ENCODE results near the gene TMEM131. TPM values are rescaled to one million over a fixed set of nuclear protein-coding genes. Genes with fewer than 3 reads are reported as not detected.

Gene TMEM131
- total RNA-seq, 2 experiments from 2014 or later: 17.4 to 32.3 TPM

- TF ChIP-seq EZH2phosphoT487 (IDR thresholded peaks at IDR 0.05; ENCODE audit: borderline replicate concordance, low read depth, low read length) (no peak), CTCF (conservative IDR thresholded peaks at IDR 0.05; ENCODE audit: low read length) (no peak)
These were observed 206.6 kb downstream of the TMEM131 start for GRCh38 chr2:97788986-97789644.

GRCh38 chr2:97785818-97786217, 209.9 kb downstream of the TMEM131 start:
- no peak for DNase-seq (ENCODE audit: low spot score)
- BruUV-seq (replicated peaks): no TSS peak
- H3K4me2 ChIP-seq (ENCODE audit: low read length): no peak overlapping the region
- H3K9me2 ChIP-seq (ENCODE audit: insufficient read depth, low read length): no peaks in the 10 kb centered on the region; the same call in 1 of the 2 replicates
- intact Hi-C loops (cut with micrococcal nuclease; ENCODE audit: unreplicated experiment): no loop called here
- no peaks in the 10 kb centered on the region for H3K36me3 ChIP-seq (ENCODE audit: insufficient read depth, low read length)
- no peaks in the 10 kb centered on the region for H4K20me1 ChIP-seq (ENCODE audit: insufficient read depth, low read length)
- H3K79me2 ChIP-seq (ENCODE audit: insufficient read depth, low read depth, low read length): no peaks in the 10 kb centered on the region
- no peaks in the 10 kb centered on the region for H3K9me3 ChIP-seq (ENCODE audit: low read length)
- no peak overlapping the region for H3K4me3 ChIP-seq (ENCODE audit: low read depth, low read length, poor library complexity, severe bottlenecking)
- H2AFZ ChIP-seq (ENCODE audit: low read length): no peak overlapping the region
- H3K4me1 ChIP-seq (ENCODE audit: insufficient read depth, low read length, poor library complexity, severe bottlenecking): no peaks in the 10 kb centered on the region
- H3K27ac ChIP-seq (ENCODE audit: low read depth, low read length, poor library complexity, severe bottlenecking): no peak overlapping the region
- TF ChIP-seq EZH2phosphoT487 (IDR thresholded peaks at IDR 0.05; ENCODE audit: borderline replicate concordance, low read depth, low read length) (no peak), CTCF (conservative IDR thresholded peaks at IDR 0.05; ENCODE audit: low read length) (no peak)
- POLR2A ChIA-PET: no interaction called here
- CTCF ChIA-PET (ENCODE audit: unreplicated experiment): no interaction called here

More at GRCh38 chr2:97788986-97789644, 206.6 kb downstream of the TMEM131 start:
- Histone ChIP-seq H3K4me3 (ENCODE audit: low read depth, low read length, poor library complexity, severe bottlenecking) (no peak overlapping the region), H3K36me3 (ENCODE audit: insufficient read depth, low read length) (peaks cover 8% of the 10 kb centered on the region; the same call in 1 of the 2 replicates), H3K4me1 (ENCODE audit: insufficient read depth, low read length, poor library complexity, severe bottlenecking) (no peaks in the 10 kb centered on the region), H3K9me2 (ENCODE audit: insufficient read depth, low read length) (no peaks in the 10 kb centered on the region), H3K27ac (ENCODE audit: low read depth, low read length, poor library complexity, severe bottlenecking) (no peak overlapping the region), H4K20me1 (ENCODE audit: insufficient read depth, low read length) (no peaks in the 10 kb centered on the region), H3K9me3 (ENCODE audit: low read length) (no peaks in the 10 kb centered on the region), H2AFZ (ENCODE audit: low read length) (no peak overlapping the region), H3K79me2 (ENCODE audit: insufficient read depth, low read depth, low read length) (no peaks in the 10 kb centered on the region), H3K4me2 (ENCODE audit: low read length) (no peak overlapping the region)
- DNase-seq (ENCODE audit: low spot score): no peak
- no TSS peak for BruUV-seq (replicated peaks)
- intact Hi-C loops (cut with micrococcal nuclease; ENCODE audit: unreplicated experiment): no loop called here
- ChIA-PET POLR2A (no interaction called here), CTCF (ENCODE audit: unreplicated experiment) (no interaction called here)

GRCh38 chr2:97784953-97785352, 210.8 kb downstream of the TMEM131 start:
- DNase-seq (ENCODE audit: low spot score): no peak
- intact Hi-C loops (cut with micrococcal nuclease; ENCODE audit: unreplicated experiment): no loop called here
- no peaks in the 10 kb centered on the region for H3K9me3 ChIP-seq (ENCODE audit: low read length)
- H3K4me1 ChIP-seq (ENCODE audit: insufficient read depth, low read length, poor library complexity, severe bottlenecking): no peaks in the 10 kb centered on the region
- H3K4me2 ChIP-seq (ENCODE audit: low read length): no peak overlapping the region
- POLR2A ChIA-PET: interaction anchor here (0.6 kb wide), 1 partner anchor 282 kb away, joined by 3 read pairs; no protein-coding TSS in a partner anchor
- CTCF ChIA-PET (ENCODE audit: unreplicated experiment): no interaction called here
- no peak overlapping the region for H3K27ac ChIP-seq (ENCODE audit: low read depth, low read length, poor library complexity, severe bottlenecking)
- no TSS peak for BruUV-seq (replicated peaks)
- no peak overlapping the region for H2AFZ ChIP-seq (ENCODE audit: low read length)
- no peaks in the 10 kb centered on the region for H4K20me1 ChIP-seq (ENCODE audit: insufficient read depth, low read length)
- no peaks in the 10 kb centered on the region; the same call in 1 of the 2 replicates for H3K9me2 ChIP-seq (ENCODE audit: insufficient read depth, low read length)
- no peaks in the 10 kb centered on the region for H3K79me2 ChIP-seq (ENCODE audit: insufficient read depth, low read depth, low read length)
- TF ChIP-seq EZH2phosphoT487 (IDR thresholded peaks at IDR 0.05; ENCODE audit: borderline replicate concordance, low read depth, low read length): no peak
- no peak for TF ChIP-seq CTCF (conservative IDR thresholded peaks at IDR 0.05; ENCODE audit: low read length)
- H3K36me3 ChIP-seq (ENCODE audit: insufficient read depth, low read length): no peaks in the 10 kb centered on the region
- H3K4me3 ChIP-seq (ENCODE audit: low read depth, low read length, poor library complexity, severe bottlenecking): no peak overlapping the region
